Stimulated activated naive CD8-positive, alpha-beta T cell treated with anti-CD3 and anti-CD28 coated beads, Interleukin-15, Interleukin-2, amounts not matched to agents 100 U/mL and 50 U/mL, for 24 hours (primary cell): ENCODE data around the gene TRIM39.
"Not testable (repeated sequence)": the region's sequence is repeated elsewhere in the genome, so short reads cannot be mapped to it uniquely, and the experiment has no call there.

Experiments
- ATAC-seq: fragments of 150-1000 bp; cut with Tn5 transposase; one replicate; pipeline ENCODE4 v1.10.0; 2021
- DNase-seq: peaks from one replicate; pipeline ENCODE4 v3.0.0; 2021

TRIM39 gene

GRCh38 chr6:30326526-30327231 lies at the start of gene TRIM39:
TSS of gene TRIM39 (plus strand) at chr6:30326927. CDS start at chr6:30329318, 2,391 bp downstream.
- DNase-seq, result peak; percentile 89
- ATAC-seq, result peak; percentile 58

GRCh38 chr6:30280988-30281387 lies 45.7 kb upstream of the TRIM39 start:
- ATAC-seq, result not testable (repeated sequence)

GRCh38 chr6:30282522-30282921 lies 44.2 kb upstream of the TRIM39 start:
- ATAC-seq (no peak), DNase-seq (no peak)

More at GRCh38 chr6:30280988-30281387, 45.7 kb upstream of the TRIM39 start:
- DNase-seq, result not testable (repeated sequence)

GRCh38 chr6:30283761-30284160 lies 43.0 kb upstream of the TRIM39 start:
- ATAC-seq (no peak), DNase-seq (no peak)

GRCh38 chr6:30287139-30287538 lies 39.6 kb upstream of the TRIM39 start:
- no peak for DNase-seq
- ATAC-seq, result no peak

GRCh38 chr6:30295837-30296236 lies 30.9 kb upstream of the TRIM39 start:
- no peak for ATAC-seq
- no peak for DNase-seq

GRCh38 chr6:30304002-30304401 lies 22.7 kb upstream of the TRIM39 start:
- ATAC-seq (peak; percentile 59), DNase-seq (no peak)

- no peak for ATAC-seq
- no peak for DNase-seq
Measured at GRCh38 chr6:30311101-30311500, 15.6 kb upstream of the TRIM39 start.

- ATAC-seq, result no peak
Measured at GRCh38 chr6:30311671-30312070, 15.1 kb upstream of the TRIM39 start.

GRCh38 chr6:30312266-30312665 lies 14.5 kb upstream of the TRIM39 start:
- no peak for DNase-seq
- no peak for ATAC-seq

More at GRCh38 chr6:30311671-30312070, 15.1 kb upstream of the TRIM39 start:
- DNase-seq, result no peak

- DNase-seq (no peak), ATAC-seq (no peak)
Measured at GRCh38 chr6:30312676-30313321, 13.9 kb upstream of the TRIM39 start.

- no peak for ATAC-seq
Measured at GRCh38 chr6:30315156-30315555, 11.6 kb upstream of the TRIM39 start.

GRCh38 chr6:30317913-30318589 lies 8.7 kb upstream of the TRIM39 start:
- ATAC-seq, result no peak

More at GRCh38 chr6:30315156-30315555, 11.6 kb upstream of the TRIM39 start:
- DNase-seq, result no peak

GRCh38 chr6:30319146-30319835 lies 7.4 kb upstream of the TRIM39 start:
- DNase-seq (no peak), ATAC-seq (no peak)

More at GRCh38 chr6:30317913-30318589, 8.7 kb upstream of the TRIM39 start:
- DNase-seq, result no peak

GRCh38 chr6:30321692-30322388 lies 4.9 kb upstream of the TRIM39 start:
- DNase-seq (no peak), ATAC-seq (no peak)

GRCh38 chr6:30322527-30323501 lies 3.9 kb upstream of the TRIM39 start:
- DNase-seq (no peak), ATAC-seq (no peak)

GRCh38 chr6:30323806-30324205 lies 2.9 kb upstream of the TRIM39 start:
- DNase-seq (no peak), ATAC-seq (no peak)

GRCh38 chr6:30325150-30325872 lies 1.4 kb upstream of the TRIM39 start:
- DNase-seq, result peak; percentile 86
- no peak for ATAC-seq

- ATAC-seq (peak; percentile 85), DNase-seq (peak; percentile 81)
Measured at GRCh38 chr6:30325873-30326525, 728 bp upstream of the TRIM39 start.
